ENCODE data around the gene PTPRG. TPM values are rescaled to one million over a fixed set of nuclear protein-coding genes. Genes with fewer than 3 reads are reported as not detected.

PTPRG gene
- total RNA-seq, 6 experiments from 2014 or later, result 29.4 to 34.7 (median 32.7) TPM

DNA sequence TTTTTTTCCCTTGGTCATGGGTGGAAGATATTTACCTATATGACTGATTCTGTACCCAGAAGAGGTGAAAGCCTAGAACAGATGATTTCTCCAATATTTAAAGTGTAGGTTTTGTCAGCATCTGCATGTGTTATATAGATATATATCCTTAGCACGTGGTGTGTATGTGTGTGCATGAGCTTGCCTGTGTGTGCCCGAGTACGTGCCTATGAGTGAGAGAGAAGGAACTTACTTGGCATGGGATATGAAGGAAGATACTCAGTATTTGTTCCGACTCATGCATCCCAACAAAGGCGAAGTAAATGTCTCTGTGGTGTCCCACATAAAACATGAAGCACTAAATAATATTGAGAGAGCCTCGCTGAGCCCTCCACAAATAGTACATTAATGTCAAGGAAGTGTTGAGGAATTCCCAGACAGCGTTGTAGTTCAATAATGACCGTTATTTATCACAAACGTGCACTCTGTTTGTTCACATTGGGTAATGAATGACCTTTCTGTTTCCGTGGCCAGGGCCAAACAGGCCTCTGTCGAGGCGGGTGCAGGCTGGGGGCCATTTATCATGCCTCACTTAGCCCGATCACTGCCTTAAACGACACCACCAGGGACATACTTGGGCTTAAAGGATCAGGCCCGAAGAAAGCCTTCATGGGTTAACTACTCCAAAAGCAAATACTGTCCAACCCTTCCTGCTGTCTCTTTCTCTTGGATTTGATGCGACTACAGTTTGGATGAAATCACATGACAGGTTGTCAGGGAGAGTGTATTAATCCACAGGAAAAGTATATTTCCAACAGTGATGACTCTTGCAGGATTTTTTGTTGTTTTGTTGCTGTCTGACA lies 267.7 kb downstream of the PTPRG start:
- TF ChIP-seq, protein P1, sequence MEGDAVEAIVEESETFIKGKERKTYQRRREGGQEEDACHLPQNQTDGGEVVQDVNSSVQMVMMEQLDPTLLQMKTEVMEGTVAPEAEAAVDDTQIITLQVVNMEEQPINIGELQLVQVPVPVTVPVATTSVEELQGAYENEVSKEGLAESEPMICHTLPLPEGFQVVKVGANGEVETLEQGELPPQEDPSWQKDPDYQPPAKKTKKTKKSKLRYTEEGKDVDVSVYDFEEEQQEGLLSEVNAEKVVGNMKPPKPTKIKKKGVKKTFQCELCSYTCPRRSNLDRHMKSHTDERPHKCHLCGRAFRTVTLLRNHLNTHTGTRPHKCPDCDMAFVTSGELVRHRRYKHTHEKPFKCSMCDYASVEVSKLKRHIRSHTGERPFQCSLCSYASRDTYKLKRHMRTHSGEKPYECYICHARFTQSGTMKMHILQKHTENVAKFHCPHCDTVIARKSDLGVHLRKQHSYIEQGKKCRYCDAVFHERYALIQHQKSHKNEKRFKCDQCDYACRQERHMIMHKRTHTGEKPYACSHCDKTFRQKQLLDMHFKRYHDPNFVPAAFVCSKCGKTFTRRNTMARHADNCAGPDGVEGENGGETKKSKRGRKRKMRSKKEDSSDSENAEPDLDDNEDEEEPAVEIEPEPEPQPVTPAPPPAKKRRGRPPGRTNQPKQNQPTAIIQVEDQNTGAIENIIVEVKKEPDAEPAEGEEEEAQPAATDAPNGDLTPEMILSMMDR (IDR thresholded peaks at IDR 0.05), result no peak
- Mint-ChIP-seq H3K4me3 (no peak overlapping the region), H3K4me1 (ENCODE audit: low read depth) (peaks cover 23% of the 10 kb centered on the region), H3K27ac (no peak overlapping the region), H3K9me3 (no peaks in the 10 kb centered on the region), H3K36me3 (ENCODE audit: low read depth) (peaks cover 4% of the 10 kb centered on the region; the same call in 1 of the 2 replicates), H3K27me3 (ENCODE audit: insufficient read depth) (no peaks in the 10 kb centered on the region; the same call in 1 of the 2 replicates)
- no peak for DNase-seq

DNA sequence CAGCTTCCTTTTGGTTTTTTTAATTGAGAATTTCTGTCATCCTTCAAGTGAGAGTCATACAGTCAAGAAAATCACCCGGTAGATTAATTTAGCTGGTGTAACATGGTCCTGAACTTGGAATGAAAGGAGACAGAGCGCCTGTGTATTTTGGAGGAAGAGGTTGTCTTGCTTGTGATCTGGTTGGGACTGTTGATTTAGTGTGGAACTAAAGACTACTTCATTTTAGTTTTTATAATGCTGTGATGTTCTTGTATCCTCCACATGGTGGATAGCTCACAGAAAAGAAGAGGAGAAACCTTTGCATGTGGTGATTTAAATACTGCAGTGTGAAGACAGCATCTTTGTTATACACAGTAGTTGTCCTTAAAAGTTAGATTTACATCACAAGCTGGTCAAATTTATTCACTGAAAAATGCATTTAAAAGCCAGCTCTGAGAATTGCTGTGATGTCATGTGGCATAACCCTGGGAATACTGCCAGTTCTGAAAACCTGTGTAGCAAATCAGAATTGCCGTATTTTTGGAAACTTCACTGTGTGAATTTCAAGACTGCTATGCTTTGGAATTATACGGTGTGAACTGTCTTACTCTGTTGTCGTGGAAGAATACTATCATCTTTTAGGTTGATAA lies 268.5 kb downstream of the PTPRG start:
- Mint-ChIP-seq H3K4me1 (ENCODE audit: low read depth) (peaks cover 23% of the 10 kb centered on the region), H3K36me3 (ENCODE audit: low read depth) (peaks cover 4% of the 10 kb centered on the region; the same call in 1 of the 2 replicates), H3K9me3 (no peaks in the 10 kb centered on the region), H3K27ac (no peak overlapping the region), H3K4me3 (no peak overlapping the region), H3K27me3 (ENCODE audit: insufficient read depth) (no peaks in the 10 kb centered on the region; the same call in 1 of the 2 replicates)
- TF ChIP-seq, protein P1 (IDR thresholded peaks at IDR 0.05), result no peak
- no peak for DNase-seq

DNA sequence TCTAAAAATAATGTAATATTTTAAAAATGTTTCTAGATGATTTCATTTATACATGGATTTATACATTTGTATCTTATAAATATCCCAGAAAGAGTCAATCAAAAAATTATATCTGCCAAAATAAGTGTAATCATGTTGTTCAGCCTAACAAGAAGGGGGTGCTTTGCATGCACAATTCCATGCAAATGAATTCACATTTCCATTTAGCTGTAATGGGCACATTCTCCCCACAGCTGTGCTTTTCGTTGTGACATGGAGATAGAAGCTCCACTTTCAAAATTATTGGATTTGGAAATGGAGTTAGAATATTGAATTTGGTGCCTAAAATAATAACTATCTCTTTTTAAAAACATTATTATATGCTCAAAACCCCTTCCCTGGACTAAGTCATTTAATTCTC lies 270.6 kb downstream of the PTPRG start:
- TF ChIP-seq, protein P1 (IDR thresholded peaks at IDR 0.05), result no peak
- peaks cover 23% of the 10 kb centered on the region for H3K4me1 Mint-ChIP-seq (ENCODE audit: low read depth)
- H3K9me3 Mint-ChIP-seq, result no peaks in the 10 kb centered on the region
- no peak overlapping the region for H3K4me3 Mint-ChIP-seq
- peaks cover 4% of the 10 kb centered on the region; the same call in 1 of the 2 replicates for H3K36me3 Mint-ChIP-seq (ENCODE audit: low read depth)
- no peak overlapping the region for H3K27ac Mint-ChIP-seq
- H3K27me3 Mint-ChIP-seq (ENCODE audit: insufficient read depth), result no peaks in the 10 kb centered on the region; the same call in 1 of the 2 replicates
- DNase-seq, result no peak

DNA sequence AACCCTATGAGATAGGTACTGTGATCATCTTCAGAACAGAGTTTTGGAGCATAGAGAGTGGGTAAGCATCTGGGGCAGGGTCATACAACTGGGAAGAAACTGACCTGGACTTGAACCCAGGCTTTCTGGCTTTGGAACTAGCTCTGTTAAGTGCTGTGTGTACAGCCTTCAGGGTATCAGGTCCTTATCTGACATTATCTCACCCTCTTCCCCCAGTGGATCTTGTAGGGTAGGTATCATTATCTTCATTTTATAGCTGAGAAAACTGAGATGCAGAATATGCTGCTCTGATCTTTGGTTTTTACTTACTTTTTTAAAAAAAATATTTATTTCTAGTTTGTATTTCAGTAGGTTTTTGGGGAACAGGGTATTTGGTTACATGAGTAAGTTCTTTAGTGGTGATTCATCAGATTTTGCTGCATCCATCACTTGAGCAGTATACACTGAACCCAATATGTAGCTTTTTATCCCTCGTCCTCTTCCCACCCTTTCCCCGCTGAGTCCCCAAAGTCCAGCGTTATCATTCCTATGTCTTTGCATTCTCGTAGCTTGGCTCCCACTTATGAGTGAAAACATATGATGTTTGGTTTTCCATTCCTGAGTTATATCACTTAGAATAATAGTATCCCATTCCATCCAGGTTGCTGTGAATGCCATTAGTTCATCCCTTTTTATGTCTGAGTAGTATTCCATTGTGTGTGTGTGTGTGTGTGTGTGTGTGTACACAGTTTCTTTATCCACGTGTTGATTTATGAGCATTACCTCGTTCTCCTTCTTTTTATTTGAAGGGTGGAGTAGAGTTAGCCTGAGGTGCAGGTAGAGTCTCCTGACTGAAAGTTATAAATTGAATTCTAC lies 271.2 kb downstream of the PTPRG start:
- peaks cover 4% of the 10 kb centered on the region; the same call in 1 of the 2 replicates for H3K36me3 Mint-ChIP-seq (ENCODE audit: low read depth)
- H3K27ac Mint-ChIP-seq, result no peak overlapping the region
- no peaks in the 10 kb centered on the region; the same call in 1 of the 2 replicates for H3K27me3 Mint-ChIP-seq (ENCODE audit: insufficient read depth)
- TF ChIP-seq, protein P1 (IDR thresholded peaks at IDR 0.05), result no peak
- H3K4me1 Mint-ChIP-seq (ENCODE audit: low read depth), result peaks cover 23% of the 10 kb centered on the region
- H3K9me3 Mint-ChIP-seq, result no peaks in the 10 kb centered on the region
- no peak overlapping the region for H3K4me3 Mint-ChIP-seq
- DNase-seq, result no peak

DNA sequence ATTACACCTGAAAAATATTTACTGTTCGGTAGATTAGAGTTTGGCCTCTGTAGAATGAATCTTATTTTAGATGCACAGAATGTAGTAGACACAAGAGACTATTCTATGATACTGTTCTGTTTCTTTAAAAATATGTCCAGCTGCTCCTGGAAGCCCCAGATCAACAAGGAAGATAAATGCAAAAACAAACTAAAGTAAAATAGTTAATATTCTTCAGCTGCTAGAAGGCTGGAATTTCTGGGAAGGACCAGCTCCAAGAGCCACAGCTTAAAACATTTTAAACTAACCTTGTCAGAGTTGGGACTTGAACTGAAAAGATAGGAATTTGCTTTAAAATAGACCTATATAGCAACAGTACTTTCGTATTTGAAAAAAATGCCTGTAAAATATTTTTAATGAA lies 277.9 kb downstream of the PTPRG start:
- Mint-ChIP-seq H3K27ac (no peak overlapping the region), H3K4me3 (no peak overlapping the region), H3K4me1 (ENCODE audit: low read depth) (peaks cover 15% of the 10 kb centered on the region), H3K9me3 (no peaks in the 10 kb centered on the region), H3K36me3 (ENCODE audit: low read depth) (no peaks in the 10 kb centered on the region), H3K27me3 (ENCODE audit: insufficient read depth) (no peaks in the 10 kb centered on the region)
- TF ChIP-seq, protein P1 (IDR thresholded peaks at IDR 0.05), result no peak
- no peak for DNase-seq
